22Rv1 (cell line): ENCODE results near the gene ANXA4.
A peak's percentile ranks its signal among the peaks of the same experiment; 100 is the strongest.

Source experiments
- H3K27ac ChIP-seq: fragments of 450-650 bp; 2 replicates; pipeline ENCODE4 v1.5.1; 2017
- ZFX ChIP-seq: fragments of 450-650 bp; IDR thresholded peaks from 2 replicates; pipeline ENCODE4 v1.6.1; 2017; ENCODE audit warnings: antibody characterized with exemption, borderline replicate concordance
- TF ChIP-seq, protein P1 (sequence below): fragments of 450-650 bp; IDR thresholded peaks from 2 replicates; pipeline ENCODE4 v1.5.1; 2017; ENCODE audit warnings: mild to moderate bottlenecking

ANXA4 gene

DNA sequence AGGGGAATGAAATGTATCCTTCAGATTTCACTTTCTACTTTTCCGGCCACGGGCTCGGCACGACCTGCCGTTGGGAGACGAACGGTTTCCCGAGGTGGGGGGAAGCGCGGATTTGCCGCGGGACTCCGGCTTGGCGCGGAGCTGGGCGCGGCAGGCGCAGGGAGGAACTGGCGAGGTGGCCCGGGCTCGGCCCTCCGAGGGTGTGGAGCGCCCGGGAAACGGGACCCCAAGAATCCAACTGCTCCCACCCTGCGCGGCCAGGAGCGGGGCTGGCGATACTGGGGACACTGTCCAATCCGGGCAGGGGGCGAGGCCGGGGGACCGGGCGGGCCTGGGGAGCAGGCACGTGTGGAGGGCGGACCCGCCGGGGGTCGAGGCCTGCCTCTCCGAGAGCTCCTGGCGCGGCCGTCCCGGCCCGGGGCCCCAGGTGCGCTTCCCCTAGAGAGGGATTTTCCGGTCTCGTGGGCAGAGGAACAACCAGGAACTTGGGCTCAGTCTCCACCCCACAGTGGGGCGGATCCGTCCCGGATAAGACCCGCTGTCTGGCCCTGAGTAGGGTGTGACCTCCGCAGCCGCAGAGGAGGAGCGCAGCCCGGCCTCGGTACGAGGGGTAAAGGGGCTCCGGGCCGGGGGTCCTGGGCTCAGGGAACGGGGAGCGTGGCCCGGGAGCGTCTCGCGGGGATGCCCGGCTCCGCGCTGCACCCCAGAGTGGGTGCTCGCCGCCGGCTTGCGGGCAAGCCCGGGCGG is at the start of gene ANXA4:
TSS of gene ANXA4 (plus strand) at position 560 of the 747 bp plus-strand sequence. CDS start 39,432 bp downstream, outside the sequence.
- no peak for TF ChIP-seq ZFX
- TF ChIP-seq, protein P1, sequence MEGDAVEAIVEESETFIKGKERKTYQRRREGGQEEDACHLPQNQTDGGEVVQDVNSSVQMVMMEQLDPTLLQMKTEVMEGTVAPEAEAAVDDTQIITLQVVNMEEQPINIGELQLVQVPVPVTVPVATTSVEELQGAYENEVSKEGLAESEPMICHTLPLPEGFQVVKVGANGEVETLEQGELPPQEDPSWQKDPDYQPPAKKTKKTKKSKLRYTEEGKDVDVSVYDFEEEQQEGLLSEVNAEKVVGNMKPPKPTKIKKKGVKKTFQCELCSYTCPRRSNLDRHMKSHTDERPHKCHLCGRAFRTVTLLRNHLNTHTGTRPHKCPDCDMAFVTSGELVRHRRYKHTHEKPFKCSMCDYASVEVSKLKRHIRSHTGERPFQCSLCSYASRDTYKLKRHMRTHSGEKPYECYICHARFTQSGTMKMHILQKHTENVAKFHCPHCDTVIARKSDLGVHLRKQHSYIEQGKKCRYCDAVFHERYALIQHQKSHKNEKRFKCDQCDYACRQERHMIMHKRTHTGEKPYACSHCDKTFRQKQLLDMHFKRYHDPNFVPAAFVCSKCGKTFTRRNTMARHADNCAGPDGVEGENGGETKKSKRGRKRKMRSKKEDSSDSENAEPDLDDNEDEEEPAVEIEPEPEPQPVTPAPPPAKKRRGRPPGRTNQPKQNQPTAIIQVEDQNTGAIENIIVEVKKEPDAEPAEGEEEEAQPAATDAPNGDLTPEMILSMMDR, result no peak; the same call in 1 of the 2 replicates
- peak within 1 kb of the TSS; percentile 95 for H3K27ac ChIP-seq

DNA sequence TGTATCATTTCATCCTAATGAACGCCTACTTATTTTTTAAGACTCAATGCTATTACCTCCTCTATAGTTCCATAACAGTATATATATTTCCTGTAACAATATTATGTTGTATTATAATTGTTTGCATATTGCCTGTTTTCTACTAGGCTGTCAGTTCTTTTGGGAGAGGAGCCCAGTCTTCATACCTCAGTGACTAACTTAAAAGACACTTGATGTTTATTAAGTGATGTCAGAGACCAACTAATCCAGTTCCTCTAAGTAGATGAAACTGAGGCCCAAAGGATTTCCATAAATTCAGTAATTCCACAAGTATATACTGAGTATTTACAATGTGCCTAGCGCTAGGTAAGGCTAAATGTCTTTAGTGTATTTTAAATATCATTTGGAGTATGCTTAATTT is 49.5 kb upstream of the ANXA4 start:
- no peak overlapping the region for H3K27ac ChIP-seq
- TF ChIP-seq, protein P1, result no peak
- no peak for TF ChIP-seq ZFX

DNA sequence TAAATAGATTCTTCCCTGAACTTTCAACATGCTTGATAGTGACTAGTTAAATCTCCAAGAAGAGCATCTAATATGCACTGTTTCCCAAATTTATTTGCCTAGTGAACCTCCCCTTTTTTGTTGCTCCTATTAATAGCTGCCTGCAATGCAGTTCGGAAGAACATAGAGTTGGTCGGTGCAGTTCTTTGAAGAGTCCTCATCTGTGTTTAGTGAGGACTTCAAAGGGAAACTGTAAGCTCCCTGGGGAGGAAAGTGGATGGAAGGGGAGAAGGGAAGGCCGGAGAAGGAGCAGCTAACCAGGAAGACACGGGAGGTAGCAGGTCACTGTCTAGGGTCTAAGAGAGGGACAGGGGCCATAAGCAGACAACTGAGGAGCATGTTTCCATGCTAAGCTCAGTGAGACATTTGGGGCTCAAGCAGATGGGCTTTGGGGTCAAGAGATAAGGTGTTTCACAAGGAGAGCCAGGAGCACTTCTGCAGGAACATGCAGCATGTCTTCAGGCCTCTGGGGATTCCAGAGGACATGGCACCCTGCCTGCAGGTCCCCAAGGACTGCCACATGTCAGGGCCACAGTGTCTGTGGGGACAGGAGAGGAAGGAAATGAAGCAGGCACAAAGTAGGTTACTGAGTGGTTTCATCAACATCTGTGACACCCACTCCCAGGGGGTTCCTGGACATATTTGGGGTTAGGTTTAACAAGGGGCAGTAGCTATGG is 48.7 kb upstream of the ANXA4 start:
- H3K27ac ChIP-seq, result no peak overlapping the region
- TF ChIP-seq ZFX, result no peak
- TF ChIP-seq, protein P1, result no peak

DNA sequence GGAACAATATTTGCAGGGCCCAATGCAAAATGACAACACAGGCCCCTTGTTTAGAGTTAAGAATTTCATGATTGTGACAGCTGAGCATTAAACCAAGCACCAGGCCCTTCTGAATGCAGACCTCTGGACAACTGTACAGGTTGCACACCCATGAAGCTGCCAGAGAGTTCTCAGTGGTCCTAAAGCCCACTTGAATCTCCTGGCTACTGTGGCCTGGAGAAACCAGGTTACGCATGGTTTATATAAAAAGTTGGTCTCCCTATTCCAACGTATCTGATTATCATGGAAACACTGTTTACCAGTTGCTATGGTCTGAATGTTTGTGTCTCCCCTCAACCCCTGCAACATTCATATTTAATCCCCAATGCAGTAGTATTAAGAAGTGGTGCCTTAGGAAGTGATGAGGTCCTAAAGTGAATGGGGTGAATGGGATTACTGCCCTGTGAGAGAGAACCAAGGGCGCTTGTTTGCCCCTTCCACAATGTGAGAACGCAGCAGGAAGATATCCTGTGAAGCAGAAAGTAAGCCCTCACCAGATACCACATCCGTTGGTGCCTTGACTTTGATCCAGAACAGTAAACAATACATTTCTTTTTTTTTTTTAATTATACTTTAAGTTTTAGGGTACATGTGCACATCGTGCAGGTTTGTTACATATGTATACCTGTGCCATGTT is 48.0 kb upstream of the ANXA4 start:
- H3K27ac ChIP-seq, result no peak overlapping the region
- no peak for TF ChIP-seq ZFX
- TF ChIP-seq, protein P1, result no peak

DNA sequence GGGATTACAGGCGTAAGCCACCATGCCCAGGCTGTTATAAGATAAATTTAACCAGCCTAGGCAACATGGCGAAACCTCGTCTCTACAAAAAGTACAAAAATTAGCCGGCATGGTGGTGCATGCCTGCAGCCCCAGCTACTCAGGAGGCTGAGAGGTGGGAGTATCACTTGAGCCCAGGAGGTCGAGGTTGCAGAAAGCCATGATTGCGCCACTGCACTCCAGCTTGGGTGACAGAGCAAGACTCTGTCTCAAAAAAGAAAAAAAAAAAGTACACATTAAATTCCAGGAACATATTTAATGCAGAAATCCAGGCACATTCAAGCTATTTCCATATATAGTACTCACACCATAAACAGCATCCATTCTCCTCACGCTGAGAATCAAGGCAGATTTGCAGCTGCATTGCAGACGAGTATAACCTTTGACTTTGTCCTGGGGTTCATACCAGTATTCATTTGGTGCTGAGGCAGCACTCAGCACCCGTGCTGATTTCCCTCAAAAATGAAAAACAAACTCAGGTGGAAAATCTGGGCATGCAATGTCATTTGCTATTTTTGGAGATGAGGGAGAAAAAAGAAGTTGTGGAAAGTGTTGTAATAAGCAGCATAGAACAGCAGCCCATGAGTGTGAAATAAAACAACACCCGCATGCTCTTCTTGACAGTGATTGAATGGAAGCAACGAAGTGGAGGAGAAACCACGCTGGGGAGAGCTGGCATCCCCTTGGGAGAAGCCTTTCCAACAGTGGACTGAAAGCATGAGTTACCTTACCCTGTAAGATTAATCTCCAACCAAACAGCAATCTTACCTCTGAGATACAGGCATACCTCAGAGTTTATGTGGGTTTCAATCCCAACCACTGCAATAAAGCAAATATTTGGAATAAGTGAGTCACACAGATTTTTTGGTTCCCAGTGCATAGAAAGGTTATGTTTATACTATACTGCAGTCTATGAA is 46.8 kb upstream of the ANXA4 start:
- H3K27ac ChIP-seq, result no peak overlapping the region
- TF ChIP-seq, protein P1, result no peak
- no peak for TF ChIP-seq ZFX

DNA sequence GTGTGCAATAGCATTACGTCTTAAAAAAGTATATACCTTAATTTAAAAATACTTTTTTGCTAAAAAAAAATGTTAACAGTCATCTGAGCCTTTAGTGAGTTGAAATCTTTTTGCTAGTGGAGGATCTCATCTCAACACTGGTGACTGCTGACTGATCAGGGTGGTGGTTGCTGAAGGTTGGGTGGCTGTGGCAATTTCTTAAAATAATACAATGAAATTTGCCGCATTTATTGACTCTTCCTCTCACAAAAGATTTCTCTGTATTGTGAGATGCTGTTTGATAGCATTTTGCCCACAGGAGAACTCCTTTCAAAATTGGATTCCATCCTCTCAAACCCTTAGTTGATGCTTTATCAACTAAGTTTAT is 46.1 kb upstream of the ANXA4 start:
- TF ChIP-seq, protein P1, result no peak
- no peak for TF ChIP-seq ZFX
- H3K27ac ChIP-seq, result no peak overlapping the region
